ENCODE measurements around the gene CPTP. TPM values are rescaled to one million over a fixed set of nuclear protein-coding genes. Genes with fewer than 3 reads are reported as not detected.
"Not testable (repeated sequence)": the region's sequence is repeated elsewhere in the genome, so short reads cannot be mapped to it uniquely, and the experiment has no call there.

The CPTP gene
- total RNA-seq, 1 experiment from 2014 or later: 141 TPM

- Histone ChIP-seq H3K9me3 (ENCODE audit: low read length) (no peaks in the 10 kb centered on the region), H4K20me1 (ENCODE audit: low read length) (peaks cover 7% of the 10 kb centered on the region; the same call in 1 of the 2 replicates)
- POLR2A ChIA-PET (ENCODE audit: unreplicated experiment): no interaction called here
Observed at GRCh38 chr1:1314678-1315335, 9.8 kb upstream of the CPTP start.

DNA sequence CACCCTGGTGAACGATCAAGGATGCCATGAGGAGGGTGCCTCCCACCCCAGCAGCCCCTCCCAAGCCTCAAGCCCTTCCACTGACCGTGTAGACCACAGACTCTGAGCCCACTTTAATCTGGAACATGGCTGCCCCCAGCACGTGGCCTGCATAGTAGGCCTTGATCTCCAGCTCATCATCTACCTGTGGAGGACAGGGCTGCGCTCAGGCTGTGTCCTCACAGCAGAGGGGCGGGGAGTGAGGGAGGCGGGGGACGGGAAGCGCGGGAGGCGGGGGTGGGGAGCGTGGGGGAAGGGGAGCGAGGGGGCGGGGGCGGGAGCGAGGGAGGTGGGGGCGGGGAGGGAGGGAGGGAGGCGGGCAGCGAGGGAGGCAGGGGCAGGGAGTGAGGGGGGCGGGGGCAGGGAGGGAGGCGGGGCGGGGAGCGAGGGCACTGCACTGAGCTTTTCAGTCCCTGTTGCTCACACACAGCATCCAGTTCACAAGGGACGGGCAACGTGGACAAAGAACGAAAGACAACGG, 9.1 kb upstream of the CPTP start:
- H3K9me3 ChIP-seq (ENCODE audit: low read length): no peaks in the 10 kb centered on the region
- no peak overlapping the region for H3K9ac ChIP-seq (ENCODE audit: low read length)
- H3F3A ChIP-seq (ENCODE audit: low read length, unreplicated experiment): peaks cover 9% of the 10 kb centered on the region
- peaks cover 60% of the 10 kb centered on the region for H3K79me2 ChIP-seq (ENCODE audit: low read length)
- 0 out of 2 replicates have a peak, but pooled peaks cover 3% of the 10 kb centered on the region for H4K20me1 ChIP-seq (ENCODE audit: low read length)
- no peaks in the 10 kb centered on the region for H3K9me2 ChIP-seq (replicated peaks; ENCODE audit: low read length)
- ChIA-PET CTCF (no interaction called here), POLR2A (ENCODE audit: unreplicated experiment) (no interaction called here)
- TF ChIP-seq EZH2phosphoT487 (IDR thresholded peaks at IDR 0.05; ENCODE audit: borderline replicate concordance, low read length) (no peak), EZH2 (IDR thresholded peaks at IDR 0.05; ENCODE audit: low read length, unreplicated experiment) (no peak)
- TF ChIP-seq, protein P1, sequence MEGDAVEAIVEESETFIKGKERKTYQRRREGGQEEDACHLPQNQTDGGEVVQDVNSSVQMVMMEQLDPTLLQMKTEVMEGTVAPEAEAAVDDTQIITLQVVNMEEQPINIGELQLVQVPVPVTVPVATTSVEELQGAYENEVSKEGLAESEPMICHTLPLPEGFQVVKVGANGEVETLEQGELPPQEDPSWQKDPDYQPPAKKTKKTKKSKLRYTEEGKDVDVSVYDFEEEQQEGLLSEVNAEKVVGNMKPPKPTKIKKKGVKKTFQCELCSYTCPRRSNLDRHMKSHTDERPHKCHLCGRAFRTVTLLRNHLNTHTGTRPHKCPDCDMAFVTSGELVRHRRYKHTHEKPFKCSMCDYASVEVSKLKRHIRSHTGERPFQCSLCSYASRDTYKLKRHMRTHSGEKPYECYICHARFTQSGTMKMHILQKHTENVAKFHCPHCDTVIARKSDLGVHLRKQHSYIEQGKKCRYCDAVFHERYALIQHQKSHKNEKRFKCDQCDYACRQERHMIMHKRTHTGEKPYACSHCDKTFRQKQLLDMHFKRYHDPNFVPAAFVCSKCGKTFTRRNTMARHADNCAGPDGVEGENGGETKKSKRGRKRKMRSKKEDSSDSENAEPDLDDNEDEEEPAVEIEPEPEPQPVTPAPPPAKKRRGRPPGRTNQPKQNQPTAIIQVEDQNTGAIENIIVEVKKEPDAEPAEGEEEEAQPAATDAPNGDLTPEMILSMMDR (conservative IDR thresholded peaks at IDR 0.05; ENCODE audit: low read depth, low read length): no peak
- H2AFZ ChIP-seq (ENCODE audit: low read length): no peak overlapping the region
- DNase-seq (no peak), ATAC-seq (no peak)
- H3K4me2 ChIP-seq (ENCODE audit: low read length): no peak overlapping the region
- no peak overlapping the region for H3K27ac ChIP-seq (ENCODE audit: low read length)
- intact Hi-C loops (cut with micrococcal nuclease): no loop called here
- no TSS peak for BruUV-seq (replicated peaks)
- no peak overlapping the region for H3K4me3 ChIP-seq (ENCODE audit: low read length)
- no peaks in the 10 kb centered on the region for H3K27me3 ChIP-seq (ENCODE audit: low read length)
- peaks cover 54% of the 10 kb centered on the region for H3K36me3 ChIP-seq (ENCODE audit: low read depth, low read length)
- H3K4me1 ChIP-seq (ENCODE audit: insufficient read depth, low read length): peaks cover 30% of the 10 kb centered on the region

More at GRCh38 chr1:1314678-1315335, 9.8 kb upstream of the CPTP start:
- TF ChIP-seq, protein P1 (conservative IDR thresholded peaks at IDR 0.05; ENCODE audit: low read depth, low read length): no peak
- ATAC-seq (no peak), DNase-seq (no peak)
- intact Hi-C loops (cut with micrococcal nuclease): no loop called here
- H3K4me2 ChIP-seq (ENCODE audit: low read length): no peak overlapping the region
- peaks cover 32% of the 10 kb centered on the region for H3K4me1 ChIP-seq (ENCODE audit: insufficient read depth, low read length)
- H3F3A ChIP-seq (ENCODE audit: low read length, unreplicated experiment): peaks cover 9% of the 10 kb centered on the region
- H3K36me3 ChIP-seq (ENCODE audit: low read depth, low read length): peaks cover 48% of the 10 kb centered on the region
- no peaks in the 10 kb centered on the region for H3K27me3 ChIP-seq (ENCODE audit: low read length)
- H3K27ac ChIP-seq (ENCODE audit: low read length): no peak overlapping the region
- H3K4me3 ChIP-seq (ENCODE audit: low read length): no peak overlapping the region
- H3K9me2 ChIP-seq (replicated peaks; ENCODE audit: low read length): no peaks in the 10 kb centered on the region
- BruUV-seq (replicated peaks): no TSS peak
- H3K9ac ChIP-seq (ENCODE audit: low read length): no peak overlapping the region
- CTCF ChIA-PET: no interaction called here
- H2AFZ ChIP-seq (ENCODE audit: low read length): no peak overlapping the region
- peaks cover 60% of the 10 kb centered on the region for H3K79me2 ChIP-seq (ENCODE audit: low read length)

DNA sequence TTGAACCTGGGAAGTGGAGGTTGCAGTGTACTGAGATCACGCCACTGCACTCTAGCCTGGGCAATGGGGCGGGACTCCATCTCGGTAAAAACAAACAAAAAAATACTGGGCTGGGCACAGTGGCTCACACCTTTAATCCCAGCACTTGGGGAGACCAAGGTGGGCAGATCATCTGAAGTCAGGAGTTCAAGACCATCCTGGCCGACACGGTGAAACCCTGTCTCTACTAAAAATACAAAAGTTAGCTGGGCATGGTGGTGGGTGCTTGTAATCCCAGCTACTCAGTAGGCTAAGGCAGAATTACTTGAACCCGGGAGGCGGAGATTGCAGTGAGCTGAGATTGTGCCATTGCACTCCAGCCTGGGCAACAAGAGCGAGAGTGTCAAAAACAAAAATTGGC, 8.4 kb upstream of the CPTP start:
- H4K20me1 ChIP-seq (ENCODE audit: low read length): not testable (repeated sequence)

More for the DNA sequence above, 8.4 kb upstream of the CPTP start:
- H3K9ac ChIP-seq (ENCODE audit: low read length); H3K4me2 ChIP-seq (ENCODE audit: low read length); POLR2A ChIA-PET (ENCODE audit: unreplicated experiment); intact Hi-C loops (cut with micrococcal nuclease); H3K9me3 ChIP-seq (ENCODE audit: low read length); H3K4me3 ChIP-seq (ENCODE audit: low read length); H3F3A ChIP-seq (ENCODE audit: low read length, unreplicated experiment); H3K27me3 ChIP-seq (ENCODE audit: low read length); H2AFZ ChIP-seq (ENCODE audit: low read length); H3K27ac ChIP-seq (ENCODE audit: low read length); BruUV-seq (replicated peaks); CTCF ChIA-PET; DNase-seq; H3K9me2 ChIP-seq (replicated peaks; ENCODE audit: low read length); ATAC-seq: not testable (repeated sequence)
- H3K36me3 ChIP-seq (ENCODE audit: low read depth, low read length): peaks cover 54% of the 10 kb centered on the region
- H3K79me2 ChIP-seq (ENCODE audit: low read length): peaks cover 60% of the 10 kb centered on the region
- H3K4me1 ChIP-seq (ENCODE audit: insufficient read depth, low read length): peaks cover 30% of the 10 kb centered on the region

All from PC-3 (cell line).